ENCODE data around the gene ENDOV.
"Not testable (repeated sequence)": the region's sequence is repeated elsewhere in the genome, so short reads cannot be mapped to it uniquely, and the experiment has no call there.

The ENDOV gene

GRCh38 chr17:80388601-80389000 is 26.4 kb upstream of the ENDOV start:
- no peak for DNase-seq (ENCODE audit: low spot score)

GRCh38 chr17:80389011-80389995 is 25.7 kb upstream of the ENDOV start:
- no peak for DNase-seq (ENCODE audit: low spot score)

- DNase-seq (ENCODE audit: low spot score) = no peak
These were observed 21.6 kb upstream of the ENDOV start for GRCh38 chr17:80393241-80393890.

GRCh38 chr17:80393961-80394360 is 21.0 kb upstream of the ENDOV start:
- DNase-seq (ENCODE audit: low spot score) = no peak

GRCh38 chr17:80394629-80395216 is 20.2 kb upstream of the ENDOV start:
- DNase-seq (ENCODE audit: low spot score) = no peak

- no peak for DNase-seq (ENCODE audit: low spot score)
These were observed 19.4 kb upstream of the ENDOV start for GRCh38 chr17:80395402-80396151.

GRCh38 chr17:80396157-80397033 is 18.6 kb upstream of the ENDOV start:
- no peak for DNase-seq (ENCODE audit: low spot score)

GRCh38 chr17:80397034-80397387 is 18.0 kb upstream of the ENDOV start:
- DNase-seq (ENCODE audit: low spot score) = no peak

- no peak for DNase-seq (ENCODE audit: low spot score)
These were observed 17.3 kb upstream of the ENDOV start for GRCh38 chr17:80397686-80398085.

GRCh38 chr17:80401086-80401485 is 13.9 kb upstream of the ENDOV start:
- not testable (repeated sequence) for DNase-seq (ENCODE audit: low spot score)

- not testable (repeated sequence) for DNase-seq (ENCODE audit: low spot score)
These were observed 12.9 kb upstream of the ENDOV start for GRCh38 chr17:80402102-80402501.

- no peak for DNase-seq (ENCODE audit: low spot score)
These were observed 12.0 kb upstream of the ENDOV start for GRCh38 chr17:80402959-80403358.

- no peak for DNase-seq (ENCODE audit: low spot score)
These were observed 8.8 kb upstream of the ENDOV start for GRCh38 chr17:80406146-80406545.

- DNase-seq (ENCODE audit: low spot score) = not testable (repeated sequence)
These were observed 7.0 kb upstream of the ENDOV start for GRCh38 chr17:80407917-80408316.

- DNase-seq (ENCODE audit: low spot score) = no peak
These were observed 6.1 kb upstream of the ENDOV start for GRCh38 chr17:80408872-80409271.

- DNase-seq (ENCODE audit: low spot score) = no peak
These were observed 5.3 kb upstream of the ENDOV start for GRCh38 chr17:80409626-80410025.

GRCh38 chr17:80410441-80411087 is 4.4 kb upstream of the ENDOV start:
- not testable (repeated sequence) for DNase-seq (ENCODE audit: low spot score)

- no peak for DNase-seq (ENCODE audit: low spot score)
These were observed 1.0 kb upstream of the ENDOV start for GRCh38 chr17:80413771-80414507.

- DNase-seq (ENCODE audit: low spot score) = no peak
These were observed 512 bp upstream of the ENDOV start for GRCh38 chr17:80414508-80414802.

GRCh38 chr17:80415626-80416137 is 715 bp downstream of the ENDOV start:
- no peak for DNase-seq (ENCODE audit: low spot score)

Data from CD4-positive, alpha-beta T cell treated with Interleukin-15 for 4 hours (primary cell).